Neural progenitor cell (in vitro differentiated cells): ENCODE data around the gene OGFOD3. TPM values are rescaled to one million over a fixed set of nuclear protein-coding genes. Genes with fewer than 3 reads are reported as not detected.

Experiments
- DNase-seq: peaks from one replicate; pipeline ENCODE4 v3.0.0-alpha.2; 2016; ENCODE audit warnings: low spot score
- H2AFZ ChIP-seq: fragments of 200-600 bp; sonication (generic); replicated peaks from 2 replicates; pipeline ENCODE4 v1.6.1; 2016; ENCODE audit warnings: antibody characterized with exemption
- H3F3A ChIP-seq: fragments of 200-600 bp; sonication (generic); 2 replicates; pipeline ENCODE4 v1.6.1; 2016; ENCODE audit warnings: antibody characterized with exemption, low read depth
- H3K27ac ChIP-seq: fragments of 200-600 bp; sonication (generic); 2 replicates; pipeline ENCODE4 v1.5.1; 2016; ENCODE audit warnings: mild to moderate bottlenecking
- H3K27me3 ChIP-seq: fragments of 200-600 bp; sonication (generic); 2 replicates; pipeline ENCODE4 v1.6.1; 2016; ENCODE audit warnings: mild to moderate bottlenecking, moderate library complexity
- H3K36me3 ChIP-seq: fragments of 200-600 bp; sonication (generic); 2 replicates; pipeline ENCODE4 v1.5.1; 2016
- H3K4me1 ChIP-seq: fragments of 200-600 bp; sonication (generic); 2 replicates; pipeline ENCODE4 v1.6.1; 2016; ENCODE audit warnings: mixed run types
- H3K4me2 ChIP-seq: fragments of 200-600 bp; sonication (generic); 2 replicates; pipeline ENCODE4 v1.6.1; 2016
- H3K4me3 ChIP-seq: fragments of 200-600 bp; sonication (generic); 2 replicates; pipeline ENCODE4 v1.5.1; 2016
- H3K79me2 ChIP-seq: fragments of 200-600 bp; sonication (generic); 2 replicates; pipeline ENCODE4 v1.6.1; 2016; ENCODE audit warnings: low read depth
- H3K9ac ChIP-seq: fragments of 200-600 bp; sonication (generic); 2 replicates; pipeline ENCODE4 v1.6.1; 2016
- H3K9me3 ChIP-seq: fragments of 200-600 bp; sonication (generic); 2 replicates; pipeline ENCODE4 v1.5.1; 2016; ENCODE audit warnings: low read depth
- H4K20me1 ChIP-seq: fragments of 200-600 bp; sonication (generic); 2 replicates; pipeline ENCODE4 v1.6.1; 2016; ENCODE audit warnings: low read depth
- H3K27ac Mint-ChIP-seq: 3 replicates; pipeline ENCODE4 v1.8.0; 2021; ENCODE audit warnings: mixed read lengths
- H3K27me3 Mint-ChIP-seq: 2 replicates; pipeline ENCODE4 v1.8.0; 2022; ENCODE audit warnings: low read depth, mild to moderate bottlenecking, inconsistent platforms, moderate library complexity, mixed read lengths; ENCODE audit not compliant: insufficient read depth
- H3K36me3 Mint-ChIP-seq: 3 replicates; pipeline ENCODE4 v1.8.0; 2021; ENCODE audit warnings: mixed read lengths
- H3K4me1 Mint-ChIP-seq: 3 replicates; pipeline ENCODE4 v1.8.0; 2021; ENCODE audit warnings: mixed read lengths
- H3K4me3 Mint-ChIP-seq: 3 replicates; pipeline ENCODE4 v1.8.0; 2021; ENCODE audit warnings: mild to moderate bottlenecking, moderate library complexity, mixed read lengths
- H3K9me3 Mint-ChIP-seq: 3 replicates; pipeline ENCODE4 v1.8.0; 2020; ENCODE audit warnings: mixed read lengths
- CTCF ChIP-seq: fragments of 200-600 bp; sonication (generic); IDR thresholded peaks from 2 replicates; pipeline ENCODE4 v1.5.1; 2017; ENCODE audit warnings: antibody characterized with exemption, mild to moderate bottlenecking
- EZH2 ChIP-seq: fragments of 200-600 bp; sonication (generic); IDR thresholded peaks from 2 replicates; pipeline ENCODE4 v1.6.1; 2017; ENCODE audit warnings: antibody characterized with exemption, mild to moderate bottlenecking, moderate library complexity
- EZH2phosphoT487 ChIP-seq: fragments of 200-600 bp; sonication (generic); IDR thresholded peaks from 2 replicates; pipeline ENCODE4 v1.6.1; 2017; ENCODE audit warnings: antibody characterized with exemption
- total RNA-seq: library from RNA; depleted of rRNA; stranded (reverse); fragments of >200 nt; gene quantifications from 2 replicates; pipeline ENCODE4 v1.2.3, GENCODE V29; 2015; ENCODE audit warnings: low replicate concordance

The OGFOD3 gene
- total RNA-seq, 1 donor from 2014 or later, result 26.8 TPM

DNA sequence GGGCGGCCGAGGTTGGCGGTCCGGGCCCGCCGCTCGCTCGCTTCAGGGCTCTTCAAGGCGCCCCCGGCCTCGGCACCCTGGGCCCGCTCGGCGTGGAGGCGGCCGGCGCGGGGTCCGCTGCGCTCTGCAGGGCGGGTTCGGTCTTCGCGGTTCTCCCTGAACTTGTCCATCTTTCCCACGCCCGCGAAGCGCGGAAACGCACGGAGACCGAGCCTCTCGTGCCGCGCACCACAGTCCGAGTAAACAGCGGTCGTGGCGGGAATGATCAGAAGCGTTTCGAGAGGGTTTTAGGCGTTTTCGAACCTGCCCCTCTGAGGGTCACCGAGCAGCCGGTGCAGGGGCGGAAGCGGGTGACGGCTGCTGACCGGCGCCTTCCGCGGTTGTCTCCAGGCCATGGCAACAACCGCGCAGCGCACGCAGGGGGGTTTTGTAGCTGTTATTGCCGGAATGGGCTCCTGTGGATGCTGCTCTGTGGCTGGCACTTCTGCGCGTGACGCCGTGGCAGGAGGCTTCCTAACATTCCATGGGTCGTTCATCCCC lies 40.6 kb upstream of the OGFOD3 start:
- Mint-ChIP-seq H3K9me3 (peaks cover 3% of the 10 kb centered on the region), H3K27me3 (peaks cover 11% of the 10 kb centered on the region), H3K4me3 (peak overlapping the region; percentile 98), H3K4me1 (peaks cover 20% of the 10 kb centered on the region), H3K36me3 (peaks cover 21% of the 10 kb centered on the region), H3K27ac (peak overlapping the region; percentile 81)
- H3F3A ChIP-seq, result peaks cover 12% of the 10 kb centered on the region
- no peaks in the 10 kb centered on the region for H3K27me3 ChIP-seq
- H2AFZ ChIP-seq, result peak overlapping the region; percentile 48
- H3K4me2 ChIP-seq, result peak overlapping the region; percentile 92
- H3K4me3 ChIP-seq, result peak overlapping the region; percentile 94
- peak; percentile 58 for DNase-seq
- H3K36me3 ChIP-seq, result no peaks in the 10 kb centered on the region
- TF ChIP-seq EZH2, result no peak
- peaks cover 17% of the 10 kb centered on the region for H3K79me2 ChIP-seq
- no peaks in the 10 kb centered on the region for H3K9me3 ChIP-seq
- H3K27ac ChIP-seq, result no peak overlapping the region
- peak overlapping the region; percentile 66 for H3K9ac ChIP-seq
- peaks cover 10% of the 10 kb centered on the region for H3K4me1 ChIP-seq
- peaks cover 29% of the 10 kb centered on the region for H4K20me1 ChIP-seq

DNA sequence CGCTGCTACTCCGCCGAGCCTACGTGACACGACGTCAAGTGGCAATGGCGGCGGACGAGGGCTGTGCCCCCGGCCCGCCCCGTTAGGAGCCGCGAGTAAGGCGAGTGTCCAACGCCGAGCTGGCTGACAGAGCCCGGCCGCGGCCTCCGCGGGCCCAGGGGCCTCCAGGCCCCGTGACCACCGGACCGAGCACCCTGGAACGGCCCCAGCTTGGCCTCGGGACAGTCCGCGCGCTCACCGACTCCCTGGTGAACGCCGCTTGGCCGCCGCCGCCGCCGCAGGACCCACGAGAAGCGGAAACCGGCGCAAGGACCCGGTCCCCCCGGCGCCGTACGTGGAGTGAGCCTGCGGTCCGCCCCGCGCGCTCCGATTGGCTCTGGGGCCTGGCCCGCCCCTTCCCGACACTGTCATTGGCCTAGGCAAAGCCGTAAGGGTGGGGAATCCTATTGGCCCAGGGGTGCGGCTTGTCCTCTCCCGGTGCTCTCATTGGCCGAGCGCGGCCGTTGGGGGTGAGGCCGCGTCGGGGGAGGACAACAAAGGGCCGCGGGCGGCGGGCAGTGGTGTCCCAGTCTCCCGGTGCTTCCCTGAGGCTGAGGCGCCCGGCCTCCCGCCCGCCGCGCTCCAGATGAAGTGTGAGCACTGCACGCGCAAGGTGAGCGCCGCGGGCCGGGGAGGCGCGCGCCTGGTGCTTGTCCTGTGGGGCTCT lies 39.9 kb upstream of the OGFOD3 start, which contains the start of gene NARF:
TSS of gene NARF (plus strand) at position 563 of the 706 bp plus-strand sequence. CDS start at position 626, 63 bp downstream.
- Histone ChIP-seq H3K4me3 (peak within 1 kb of the TSS; percentile 94), H3K4me2 (peak within 1 kb of the TSS; percentile 92), H4K20me1 (peaks cover 27% of the 10 kb centered on the region), H3K27me3 (no peaks in the 10 kb centered on the region), H3K79me2 (peaks cover 17% of the 10 kb centered on the region), H3F3A (peaks cover 12% of the 10 kb centered on the region), H2AFZ (peak within 1 kb of the TSS; percentile 48), H3K4me1 (peaks cover 10% of the 10 kb centered on the region), H3K36me3 (no peaks in the 10 kb centered on the region), H3K9me3 (no peaks in the 10 kb centered on the region), H3K27ac (peak within 1 kb of the TSS; percentile 94), H3K9ac (peak within 1 kb of the TSS; percentile 66)
- peaks cover 20% of the 10 kb centered on the region for H3K4me1 Mint-ChIP-seq
- H3K27ac Mint-ChIP-seq, result peak within 1 kb of the TSS; percentile 81
- DNase-seq, result peak; percentile 99
- H3K9me3 Mint-ChIP-seq, result peaks cover 5% of the 10 kb centered on the region
- peak within 1 kb of the TSS; percentile 98 for H3K4me3 Mint-ChIP-seq
- TF ChIP-seq EZH2 (no peak), EZH2phosphoT487 (no peak), CTCF (no peak)
- H3K27me3 Mint-ChIP-seq, result peaks cover 8% of the 10 kb centered on the region
- peaks cover 17% of the 10 kb centered on the region for H3K36me3 Mint-ChIP-seq

DNA sequence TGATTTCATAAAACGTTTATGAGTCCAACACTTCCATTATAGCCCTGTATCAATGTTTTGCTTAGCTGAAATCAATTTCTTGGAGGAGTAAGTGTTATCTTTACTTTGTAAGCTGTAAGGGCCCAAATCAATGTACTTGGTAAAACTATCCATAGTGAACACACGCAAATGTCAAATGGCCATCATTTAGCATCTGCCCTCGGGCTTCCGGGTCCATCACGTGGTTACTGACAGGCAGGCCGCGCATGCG lies 39.5 kb upstream of the OGFOD3 start:
- peaks cover 22% of the 10 kb centered on the region for H4K20me1 ChIP-seq
- H3K4me2 ChIP-seq, result peak overlapping the region; percentile 79
- peak overlapping the region; percentile 94 for H3K27ac ChIP-seq
- Mint-ChIP-seq H3K27ac (no peak overlapping the region), H3K9me3 (peaks cover 8% of the 10 kb centered on the region), H3K4me1 (peaks cover 20% of the 10 kb centered on the region), H3K4me3 (peak overlapping the region; percentile 98), H3K27me3 (peaks cover 8% of the 10 kb centered on the region), H3K36me3 (peaks cover 17% of the 10 kb centered on the region)
- no peaks in the 10 kb centered on the region for H3K9me3 ChIP-seq
- H3K4me1 ChIP-seq, result peaks cover 10% of the 10 kb centered on the region
- H2AFZ ChIP-seq, result no peak overlapping the region
- H3K79me2 ChIP-seq, result peaks cover 17% of the 10 kb centered on the region
- H3K4me3 ChIP-seq, result peak overlapping the region; percentile 94
- no peak for DNase-seq
- H3F3A ChIP-seq, result peaks cover 12% of the 10 kb centered on the region
- H3K27me3 ChIP-seq, result no peaks in the 10 kb centered on the region
- H3K36me3 ChIP-seq, result no peaks in the 10 kb centered on the region
- TF ChIP-seq EZH2phosphoT487 (no peak), CTCF (no peak), EZH2 (no peak)
- no peak overlapping the region for H3K9ac ChIP-seq
